Renal pelvis (tissue), 4 donors: ENCODE results near the gene FAM171A1. TPM values are rescaled to one million over a fixed set of nuclear protein-coding genes. Genes with fewer than 3 reads are reported as not detected.
"Not testable (repeated sequence)": the region's sequence is repeated elsewhere in the genome, so short reads cannot be mapped to it uniquely, and the experiment has no call there.

Experiments
- DNase-seq: peaks from one replicate; pipeline ENCODE4 v3.0.0-alpha.2; 2013
- polyA plus RNA-seq, 3 donors: library from polyadenylated mRNA; unstranded; fragments of 120-200 nt; gene quantifications; one replicate each; pipeline ENCODE4 v1.2.1, GENCODE V29; 2013; ENCODE audit not compliant: insufficient read length in 3 of 3

The FAM171A1 gene
- polyA plus RNA-seq, 3 donors, result 85.6 to 96.4 (median 94.4) TPM

DNA sequence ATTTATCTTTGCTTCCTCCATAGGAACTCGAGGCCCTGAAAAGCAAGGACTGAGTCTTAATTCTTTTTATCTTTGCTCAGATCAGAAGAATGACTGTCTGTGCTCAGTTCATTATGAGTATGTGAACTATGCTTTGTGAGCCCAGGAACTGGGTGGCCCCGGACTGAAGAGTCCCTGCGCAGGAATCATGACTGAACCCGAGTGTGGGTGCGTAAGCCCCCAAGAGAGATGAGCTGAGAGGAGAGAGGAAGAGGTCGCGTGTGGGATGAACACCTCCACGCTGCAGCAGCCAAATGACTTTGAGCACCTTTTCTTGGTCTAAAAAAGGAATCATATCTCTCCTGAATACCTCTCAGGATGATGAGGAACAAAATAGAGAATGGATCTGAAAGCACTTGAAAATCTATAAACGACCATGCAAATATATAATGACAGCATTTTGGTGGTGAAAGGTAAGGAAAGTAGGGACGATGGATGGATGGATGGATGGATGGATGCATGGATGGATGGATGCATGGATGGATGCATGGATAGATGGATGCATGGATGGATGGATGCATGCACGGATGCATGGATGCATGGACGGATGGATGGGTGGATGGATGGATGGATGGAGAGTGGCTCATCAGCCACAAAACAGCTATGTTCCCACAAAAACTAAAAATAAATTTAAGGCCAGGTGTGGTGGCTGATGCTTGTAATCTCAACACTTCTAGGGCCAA, 19.8 kb downstream of the FAM171A1 start:
- no peak for DNase-seq

DNA sequence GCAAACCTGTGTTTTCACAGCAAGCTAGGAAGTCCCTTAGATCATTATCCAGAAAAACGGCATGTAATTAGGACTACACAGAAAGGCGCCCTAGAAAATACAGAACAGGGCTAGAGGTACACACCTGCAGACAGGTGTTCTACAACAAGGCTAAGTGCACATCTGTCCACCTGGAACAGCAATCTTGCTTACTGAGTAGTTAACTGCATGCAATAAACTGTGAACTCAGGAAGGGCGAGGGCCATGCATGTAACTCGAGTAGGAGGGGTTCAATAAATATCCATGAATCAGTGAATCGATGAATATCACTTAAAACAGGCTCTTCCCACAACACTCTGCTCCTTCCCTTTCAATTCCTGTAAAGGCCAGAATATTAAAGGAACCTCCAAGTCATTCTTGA, 22.0 kb downstream of the FAM171A1 start:
- no peak for DNase-seq

- no peak for DNase-seq
Measured at GRCh38 chr10:15348579-15348978, 22.5 kb downstream of the FAM171A1 start.

DNA sequence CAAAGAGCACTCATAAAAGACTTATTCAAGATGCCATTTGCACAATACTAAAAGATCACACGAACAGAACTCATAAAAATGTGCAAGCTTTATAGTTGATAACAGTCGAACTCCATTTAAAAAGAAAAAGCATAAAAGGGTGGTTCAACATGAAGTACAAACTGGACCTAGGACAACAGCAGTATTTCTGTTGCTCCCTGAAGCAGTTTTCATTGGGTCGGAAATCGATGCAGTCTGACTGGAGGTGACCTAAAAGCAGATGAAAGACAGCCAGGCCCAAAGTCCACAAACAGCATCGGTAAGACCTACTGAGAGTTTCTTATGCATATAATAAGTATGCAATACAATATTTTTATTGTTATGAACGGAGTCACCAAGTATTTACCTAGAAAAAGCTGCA, 23.9 kb downstream of the FAM171A1 start:
- DNase-seq, result no peak

DNA sequence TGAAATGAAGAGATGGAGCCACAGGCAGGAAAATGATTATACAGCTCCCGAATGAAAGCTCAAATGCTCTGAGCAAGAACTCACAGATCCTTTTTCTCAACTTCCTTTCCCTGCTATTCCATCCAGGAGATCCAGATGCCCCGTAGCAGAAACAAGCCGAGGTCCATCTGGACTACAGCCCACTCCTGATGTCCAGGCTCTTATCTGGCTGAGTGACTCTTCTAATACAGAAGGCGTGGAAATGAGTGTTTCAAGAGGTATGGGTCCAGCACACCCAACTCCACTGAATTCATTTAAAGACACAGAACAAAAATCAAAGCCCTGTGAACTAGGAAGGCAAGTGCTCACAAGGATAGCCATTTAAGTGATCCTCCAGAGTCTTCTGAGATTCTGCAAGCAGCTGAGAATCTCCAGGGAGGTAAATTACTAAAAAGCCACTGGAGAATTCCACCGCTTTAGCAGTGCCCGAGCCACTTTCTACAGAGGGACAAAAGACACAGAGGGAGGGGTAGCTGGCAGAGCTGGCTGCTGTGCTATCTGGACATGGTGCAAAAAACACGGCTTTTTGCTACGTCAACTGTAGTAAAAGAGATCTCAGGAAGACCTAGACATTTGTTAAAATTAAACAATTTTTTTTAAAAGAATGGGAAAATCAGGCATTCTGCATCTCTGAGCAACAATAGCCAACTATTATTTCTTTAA, 24.5 kb downstream of the FAM171A1 start:
- DNase-seq, result no peak

GRCh38 chr10:15345450-15345849, 25.6 kb downstream of the FAM171A1 start:
- no peak for DNase-seq

- no peak for DNase-seq
Measured at GRCh38 chr10:15344876-15345285, 26.2 kb downstream of the FAM171A1 start.

- no peak for DNase-seq
Measured at GRCh38 chr10:15344256-15344875, 26.7 kb downstream of the FAM171A1 start.

DNA sequence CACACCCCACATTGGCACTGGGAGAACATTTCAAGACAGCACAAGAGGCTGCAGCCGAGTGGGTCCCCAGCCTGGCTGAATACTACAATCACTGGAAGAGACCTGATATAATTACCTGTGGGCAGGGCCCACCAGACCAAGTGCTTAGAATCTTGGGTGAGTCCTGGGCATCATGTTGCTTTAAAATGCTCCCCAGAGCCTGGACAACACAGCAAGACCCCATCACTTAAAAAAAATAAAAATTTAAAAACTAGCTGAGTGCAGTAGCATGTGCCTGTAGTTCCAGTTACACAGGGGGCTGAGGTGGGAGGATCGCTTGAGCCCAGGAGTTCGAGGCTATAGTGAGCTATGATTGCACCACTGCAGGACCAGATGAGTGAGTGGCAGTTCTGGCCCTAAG, 28.1 kb downstream of the FAM171A1 start:
- DNase-seq, result no peak

DNA sequence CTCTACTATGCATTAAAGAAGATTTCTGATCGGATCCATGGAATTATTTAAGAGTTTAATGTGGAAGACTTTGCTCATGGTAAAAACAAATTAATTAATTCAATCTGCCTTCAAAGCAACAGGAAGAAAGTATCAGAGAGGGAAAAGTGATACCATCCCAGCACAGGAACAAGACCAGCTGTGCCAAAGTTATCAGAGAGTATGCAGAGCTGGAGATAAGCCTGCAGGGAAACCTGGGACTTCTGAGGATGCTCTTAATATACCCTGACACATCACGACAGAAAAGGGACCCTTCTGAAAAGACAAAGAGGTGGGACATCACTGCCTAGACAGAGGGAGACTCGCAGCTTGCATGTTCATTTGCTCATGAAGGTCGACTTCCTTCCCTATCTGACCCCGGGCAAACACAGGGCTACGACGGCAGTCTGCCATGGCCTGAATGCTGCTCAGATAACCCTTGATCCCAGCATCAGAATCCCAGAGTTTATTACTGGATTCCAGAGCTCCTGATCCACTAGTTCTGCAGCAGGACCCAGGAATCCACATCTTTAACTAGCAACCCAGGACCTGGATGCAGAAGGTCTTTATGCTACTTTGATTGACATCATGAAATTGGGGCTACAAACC, 29.5 kb downstream of the FAM171A1 start:
- no peak for DNase-seq

DNA sequence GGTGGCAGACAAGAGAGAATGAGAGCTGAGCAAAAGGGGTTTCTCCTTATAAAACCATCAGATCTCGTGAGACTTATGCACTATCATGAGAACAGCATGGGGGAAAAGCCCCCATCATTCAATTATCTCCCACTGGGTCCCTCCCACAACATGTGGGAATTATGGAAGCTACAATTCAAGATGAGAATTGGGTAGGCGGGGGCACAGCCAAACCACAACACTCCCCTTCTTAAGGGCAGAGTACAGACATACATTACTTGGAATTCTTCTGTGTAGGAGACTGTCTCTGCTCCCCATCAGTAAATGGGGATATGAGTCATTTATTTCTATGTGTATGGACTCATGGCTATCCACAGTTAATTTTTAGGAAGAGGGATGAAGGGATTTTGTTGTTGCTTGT, 31.2 kb downstream of the FAM171A1 start:
- DNase-seq, result no peak

DNA sequence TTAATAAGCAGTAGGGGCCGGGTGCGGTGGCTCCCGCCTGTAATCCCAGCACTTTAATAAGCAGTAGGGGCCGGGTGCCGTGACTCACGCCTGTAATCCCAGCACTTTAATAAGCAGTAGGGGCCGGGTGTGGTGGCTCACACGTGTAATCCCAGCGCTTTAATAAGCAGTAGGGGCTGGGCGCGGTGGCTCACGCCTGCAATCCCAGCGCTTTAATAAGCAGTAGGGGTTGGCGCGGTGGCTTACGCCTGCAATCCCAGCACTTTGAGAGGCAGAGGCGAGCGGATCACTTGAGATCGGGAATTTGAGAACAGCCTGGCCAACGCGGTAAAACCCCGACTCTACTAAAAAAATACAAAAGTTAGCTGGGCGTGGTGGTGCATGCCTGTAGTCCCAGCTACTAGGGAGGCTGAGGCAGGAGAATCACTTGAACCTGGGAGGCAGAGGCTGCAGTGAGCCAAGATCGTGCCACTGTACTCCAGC, 33.6 kb downstream of the FAM171A1 start:
- DNase-seq, result not testable (repeated sequence)

DNA sequence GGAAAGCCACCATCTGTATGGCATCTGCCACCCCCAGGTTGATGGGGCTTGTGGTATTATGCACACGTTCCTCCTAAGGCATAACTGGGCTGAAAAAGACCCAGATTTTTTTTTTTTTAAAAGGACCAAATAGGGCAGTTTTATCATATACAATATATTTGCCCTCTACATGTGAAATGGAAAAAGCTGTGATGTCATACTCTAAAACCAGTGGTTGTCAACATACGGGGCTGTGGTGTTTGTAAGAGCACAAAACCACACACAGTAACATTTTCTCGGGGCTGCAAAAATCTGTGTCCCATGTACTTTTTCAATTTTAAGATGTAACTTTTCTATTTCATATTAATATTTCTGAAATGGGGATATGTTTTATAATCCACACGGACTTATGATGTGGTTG, 34.9 kb downstream of the FAM171A1 start:
- DNase-seq, result no peak

DNA sequence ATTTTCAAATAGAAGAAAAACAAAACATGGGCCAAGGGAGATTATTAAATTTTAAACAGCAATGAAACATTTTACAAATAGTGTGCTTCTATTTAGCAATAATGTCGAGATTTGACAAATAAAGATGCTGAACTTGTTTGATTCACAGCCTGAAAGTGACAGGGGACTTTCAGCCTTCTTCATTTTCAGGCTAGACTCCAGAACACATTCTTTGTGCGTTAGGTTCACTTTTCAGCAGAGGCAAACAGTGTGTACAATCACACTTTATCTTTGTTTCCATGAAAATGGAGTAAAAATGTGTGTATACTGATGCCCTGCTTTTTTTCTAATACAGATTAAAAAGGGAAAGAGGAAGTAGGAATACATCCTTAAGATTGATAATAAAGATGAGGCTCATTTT, 35.6 kb downstream of the FAM171A1 start:
- no peak for DNase-seq

- no peak for DNase-seq
Measured at GRCh38 chr10:15334650-15335323, 36.3 kb downstream of the FAM171A1 start.

DNA sequence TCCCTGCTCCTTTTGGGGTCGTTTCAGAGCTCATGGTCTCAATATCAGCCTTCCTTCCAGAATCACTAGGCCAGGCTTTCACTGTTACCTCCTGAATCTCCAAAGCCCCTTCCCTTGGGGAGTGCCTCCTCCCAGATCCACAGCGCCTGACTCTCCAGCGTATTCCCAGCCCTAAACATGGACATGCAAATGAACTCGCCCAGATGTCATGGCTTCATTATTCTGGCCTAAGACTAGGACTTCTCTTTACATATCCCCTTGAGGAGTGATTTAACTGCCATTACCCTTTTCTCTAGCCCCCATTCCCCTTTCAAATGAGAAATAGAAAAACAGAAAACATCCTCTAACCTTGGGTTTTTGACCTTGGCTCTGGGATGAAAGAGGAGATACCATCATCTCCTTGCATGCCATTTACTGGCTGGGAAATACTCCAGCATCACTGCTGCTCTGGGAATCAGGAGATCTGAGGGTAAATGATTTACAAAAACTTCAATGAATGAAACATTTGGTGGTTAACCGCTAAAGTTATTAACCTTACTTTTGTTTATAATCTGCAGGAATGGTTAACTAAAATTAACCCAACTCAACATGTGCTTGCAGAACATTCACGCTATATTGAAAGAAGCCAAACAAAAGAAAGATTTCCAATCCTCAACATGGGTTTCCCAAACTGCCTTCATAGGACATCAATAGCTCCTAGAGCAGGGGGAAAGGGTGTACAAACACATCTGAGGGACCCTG, 37.0 kb downstream of the FAM171A1 start:
- peak; percentile 69 for DNase-seq

- not testable (repeated sequence) for DNase-seq
Measured at GRCh38 chr10:15333181-15333580, 37.9 kb downstream of the FAM171A1 start.

GRCh38 chr10:15331461-15331860, 39.6 kb downstream of the FAM171A1 start:
- no peak for DNase-seq

GRCh38 chr10:15329437-15329836, 41.7 kb downstream of the FAM171A1 start:
- DNase-seq, result no peak

DNA sequence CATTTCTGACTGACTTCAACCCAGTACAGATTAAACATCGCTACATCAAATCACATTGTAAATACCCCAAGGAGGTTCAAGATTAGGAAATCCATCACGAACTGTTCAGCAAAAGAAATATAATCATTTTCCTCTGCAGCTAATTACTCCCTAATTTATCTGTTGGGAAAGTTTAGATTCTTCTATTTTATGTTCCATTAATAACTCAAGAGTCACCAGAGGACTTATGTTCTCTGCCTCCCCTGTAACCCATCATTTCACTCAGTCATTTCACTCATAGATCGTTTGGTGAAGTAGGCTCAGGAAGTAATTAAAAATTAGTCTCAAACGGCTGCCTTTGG, 45.2 kb downstream of the FAM171A1 start:
- no peak for DNase-seq

DNA sequence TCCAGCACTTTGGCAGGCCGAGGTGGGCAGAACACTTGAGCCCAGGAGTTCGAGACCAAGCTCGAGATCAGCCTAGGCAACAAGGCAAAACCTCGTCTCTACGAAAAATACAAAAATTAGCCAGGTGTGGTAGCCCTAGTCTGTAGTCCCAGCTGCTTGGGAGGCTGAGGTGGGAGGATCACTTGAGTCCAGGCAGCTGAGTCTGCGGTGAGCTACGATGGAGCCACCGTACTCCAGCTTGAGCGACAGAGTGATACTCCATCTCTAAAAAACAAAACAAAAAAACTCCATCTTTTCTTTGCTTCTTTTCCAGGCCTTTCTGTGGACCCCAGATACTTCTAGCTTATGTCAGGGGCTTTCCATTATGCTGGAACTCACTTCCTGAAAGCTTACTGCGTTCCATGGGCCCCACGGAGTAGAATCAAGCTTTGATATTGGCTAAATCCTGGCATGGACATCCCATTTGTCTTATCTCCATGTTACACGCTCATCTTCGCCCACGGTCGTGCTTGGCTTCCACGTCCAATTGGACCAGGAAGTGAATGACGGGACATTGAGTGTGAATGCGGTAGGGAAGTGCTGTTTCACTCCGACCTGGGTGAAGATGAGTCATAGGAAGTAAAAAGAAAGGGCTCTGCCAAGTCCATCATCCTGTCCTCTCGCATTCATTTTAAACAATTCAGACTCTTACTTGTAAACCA, 45.7 kb downstream of the FAM171A1 start:
- no peak for DNase-seq
